OCI-LY7 (cell line): ENCODE data around the gene HLA-A.

Experiments used
- CTCF ChIP-seq: fragments of 200-600 bp; sonication (generic); conservative IDR thresholded peaks from 2 replicates; pipeline ENCODE4 v1.5.1; 2014; ENCODE audit warnings: mild to moderate bottlenecking, antibody characterized with exemption, low read length, moderate library complexity, mixed read lengths
- EZH2phosphoT487 ChIP-seq: fragments of 200-600 bp; sonication (generic); IDR thresholded peaks from 2 replicates; pipeline ENCODE4 v1.6.1; 2018; ENCODE audit warnings: low read depth, borderline replicate concordance, mild to moderate bottlenecking, mixed run types, antibody characterized with exemption, low read length, moderate library complexity, mixed read lengths

GRCh38 chr6:29949934-29950333 lies 7.6 kb downstream of the HLA-A start:
- no peak for TF ChIP-seq CTCF
- TF ChIP-seq EZH2phosphoT487, result no peak
